Astrocyte (in vitro differentiated cells and primary cell): ENCODE data around the gene IL34. TPM values are rescaled to one million over a fixed set of nuclear protein-coding genes. Genes with fewer than 3 reads are reported as not detected.

ENCODE experiments used
- DNase-seq: peaks from one replicate; pipeline ENCODE4 v3.0.0-alpha.2; 2010; ENCODE audit warnings: low read depth
- FAIRE-seq: peaks from 2 replicates; lab custom pipeline; 2011; peaks lifted over from hg19 to GRCh38; lab: Jason Lieb, UNC
- H2AFZ ChIP-seq: 2 replicates; pipeline ENCODE4 v1.6.0; 2012; ENCODE audit warnings: low read depth, low read length, inconsistent platforms
- H3K27ac ChIP-seq: 2 replicates; pipeline ENCODE4 v1.5.1; 2011; ENCODE audit warnings: low read depth, low read length, inconsistent platforms
- H3K27me3 ChIP-seq: 2 replicates; pipeline ENCODE4 v1.6.0; 2011; ENCODE audit warnings: low read length, inconsistent platforms; ENCODE audit not compliant: insufficient read depth
- H3K36me3 ChIP-seq: 2 replicates; pipeline ENCODE4 v1.5.1; 2011; ENCODE audit warnings: low read length, inconsistent platforms; ENCODE audit not compliant: insufficient read depth
- H3K4me1 ChIP-seq: 2 replicates; pipeline ENCODE4 v1.5.1; 2011; ENCODE audit warnings: low read length, inconsistent platforms; ENCODE audit not compliant: insufficient read depth
- H3K4me2 ChIP-seq: 2 replicates; pipeline ENCODE4 v1.6.0; 2012; ENCODE audit warnings: low read length, inconsistent platforms
- H3K4me3 ChIP-seq: 2 replicates; pipeline ENCODE4 v1.5.1; 2011; ENCODE audit warnings: low read depth, mild to moderate bottlenecking, low read length, inconsistent platforms; ENCODE audit not compliant: insufficient read depth
- H3K79me2 ChIP-seq: 2 replicates; pipeline ENCODE4 v1.6.0; 2012; ENCODE audit warnings: mild to moderate bottlenecking, low read length, inconsistent platforms; ENCODE audit not compliant: insufficient read depth
- H3K9ac ChIP-seq: 2 replicates; pipeline ENCODE4 v1.6.0; 2012; ENCODE audit warnings: mild to moderate bottlenecking, low read length, inconsistent platforms
- H3K9me3 ChIP-seq: 2 replicates; pipeline ENCODE4 v1.5.1; 2012; ENCODE audit warnings: low read depth, mild to moderate bottlenecking, low read length, inconsistent platforms; ENCODE audit not compliant: insufficient read depth
- H4K20me1 ChIP-seq: 2 replicates; pipeline ENCODE4 v1.6.0; 2012; ENCODE audit warnings: low read length, inconsistent platforms; ENCODE audit not compliant: insufficient read depth
- H3K27ac Mint-ChIP-seq: one replicate; pipeline ENCODE4 v1.8.0; 2021; ENCODE audit warnings: mild to moderate bottlenecking, mixed read lengths; ENCODE audit not compliant: unreplicated experiment
- H3K27me3 Mint-ChIP-seq: one replicate; pipeline ENCODE4 v1.8.0; 2021; ENCODE audit warnings: low read depth, mixed read lengths; ENCODE audit not compliant: unreplicated experiment
- H3K36me3 Mint-ChIP-seq: one replicate; pipeline ENCODE4 v1.8.0; 2021; ENCODE audit warnings: low read depth, mixed read lengths; ENCODE audit not compliant: unreplicated experiment
- H3K4me1 Mint-ChIP-seq: one replicate; pipeline ENCODE4 v1.8.0; 2021; ENCODE audit warnings: low read depth, mixed read lengths; ENCODE audit not compliant: unreplicated experiment
- H3K4me3 Mint-ChIP-seq: one replicate; pipeline ENCODE4 v1.8.0; 2021; ENCODE audit warnings: mild to moderate bottlenecking, moderate library complexity, mixed read lengths; ENCODE audit not compliant: unreplicated experiment
- H3K9me3 Mint-ChIP-seq: one replicate; pipeline ENCODE4 v1.8.0; 2021; ENCODE audit warnings: mild to moderate bottlenecking, mixed read lengths; ENCODE audit not compliant: unreplicated experiment
- CTCF ChIP-seq: IDR thresholded peaks from 2 replicates; pipeline ENCODE4 v1.5.1; 2011; ENCODE audit warnings: low read depth, mild to moderate bottlenecking, inconsistent platforms, low read length, moderate library complexity; ENCODE audit not compliant: insufficient read depth
- EZH2 ChIP-seq: IDR thresholded peaks from 2 replicates; pipeline ENCODE4 v1.6.1; 2012; ENCODE audit warnings: mild to moderate bottlenecking, low read length, inconsistent platforms; ENCODE audit not compliant: insufficient read depth
- total RNA-seq: library from RNA; stranded (reverse); gene quantifications from 2 replicates; pipeline ENCODE4 v1.2.1, GENCODE V29; 2021

IL34 gene
- total RNA-seq, 1 donor from 2014 or later, result 0.34 TPM

GRCh38 chr16:70695331-70696070 lies 49.1 kb downstream of the IL34 start:
- Histone ChIP-seq H4K20me1 (no peaks in the 10 kb centered on the region), H3K36me3 (no peaks in the 10 kb centered on the region), H3K4me2 (no peak overlapping the region), H3K27me3 (no peaks in the 10 kb centered on the region), H3K9me3 (no peaks in the 10 kb centered on the region), H2AFZ (no peak overlapping the region), H3K79me2 (no peaks in the 10 kb centered on the region), H3K4me1 (peaks cover 45% of the 10 kb centered on the region), H3K27ac (no peak overlapping the region), H3K4me3 (no peak overlapping the region), H3K9ac (no peak overlapping the region)
- H3K4me1 Mint-ChIP-seq, result peaks cover 25% of the 10 kb centered on the region
- peaks cover 11% of the 10 kb centered on the region for H3K36me3 Mint-ChIP-seq
- FAIRE-seq, result no peak
- H3K9me3 Mint-ChIP-seq, result peaks cover 5% of the 10 kb centered on the region
- H3K27me3 Mint-ChIP-seq, result no peaks in the 10 kb centered on the region
- peak overlapping the region; percentile 29 for H3K27ac Mint-ChIP-seq
- peak; percentile 20 for DNase-seq
- H3K4me3 Mint-ChIP-seq, result no peak overlapping the region
- TF ChIP-seq CTCF, result no peak
- no peak for TF ChIP-seq EZH2

GRCh38 chr16:70696355-70696754 lies 50.0 kb downstream of the IL34 start:
- Mint-ChIP-seq H3K4me1 (peaks cover 24% of the 10 kb centered on the region), H3K27me3 (no peaks in the 10 kb centered on the region), H3K27ac (peak overlapping the region; percentile 41), H3K9me3 (peaks cover 5% of the 10 kb centered on the region), H3K4me3 (no peak overlapping the region), H3K36me3 (peaks cover 11% of the 10 kb centered on the region)
- Histone ChIP-seq H3K27ac (no peak overlapping the region), H3K9ac (no peak overlapping the region), H4K20me1 (no peaks in the 10 kb centered on the region), H3K27me3 (no peaks in the 10 kb centered on the region), H3K4me3 (no peak overlapping the region), H3K36me3 (no peaks in the 10 kb centered on the region), H3K79me2 (no peaks in the 10 kb centered on the region), H2AFZ (no peak overlapping the region), H3K4me2 (no peak overlapping the region), H3K9me3 (no peaks in the 10 kb centered on the region), H3K4me1 (peaks cover 48% of the 10 kb centered on the region)
- FAIRE-seq (no peak), DNase-seq (no peak)
- TF ChIP-seq CTCF (no peak), EZH2 (no peak)

- H3K9me3 Mint-ChIP-seq, result peaks cover 5% of the 10 kb centered on the region
- no peak for TF ChIP-seq CTCF
- H3K4me3 ChIP-seq, result no peak overlapping the region
- peaks cover 32% of the 10 kb centered on the region for H3K4me1 Mint-ChIP-seq
- no peak overlapping the region for H3K4me2 ChIP-seq
- H3K27me3 Mint-ChIP-seq, result no peaks in the 10 kb centered on the region
- no peak overlapping the region for H3K27ac Mint-ChIP-seq
- FAIRE-seq (no peak), DNase-seq (no peak)
- peaks cover 47% of the 10 kb centered on the region for H3K4me1 ChIP-seq
- H3K27ac ChIP-seq, result no peak overlapping the region
- H3K36me3 Mint-ChIP-seq, result peaks cover 11% of the 10 kb centered on the region
- peak overlapping the region; percentile 21 for H3K9ac ChIP-seq
- no peaks in the 10 kb centered on the region for H4K20me1 ChIP-seq
- no peaks in the 10 kb centered on the region for H3K36me3 ChIP-seq
- H3K27me3 ChIP-seq, result no peaks in the 10 kb centered on the region
- no peak overlapping the region for H3K4me3 Mint-ChIP-seq
- H3K79me2 ChIP-seq, result no peaks in the 10 kb centered on the region
- H3K9me3 ChIP-seq, result no peaks in the 10 kb centered on the region
- H2AFZ ChIP-seq, result no peak overlapping the region
Observed at GRCh38 chr16:70696952-70697593, 50.7 kb downstream of the IL34 start.
